Nephron progenitor cell (in vitro differentiated cells): ENCODE results near the gene PARVA.

Experiments used
- DNase-seq: peaks from one replicate; pipeline ENCODE4 v3.0.0; 2021
- H3K27ac Mint-ChIP-seq: 2 replicates; pipeline ENCODE4 v1.8.0; 2021; ENCODE audit warnings: mild to moderate bottlenecking, moderate library complexity, mixed read lengths
- H3K27me3 Mint-ChIP-seq: 2 replicates; pipeline ENCODE4 v1.8.0; 2021; ENCODE audit warnings: mild to moderate bottlenecking, low read depth, mixed read lengths; ENCODE audit not compliant: poor library complexity
- H3K36me3 Mint-ChIP-seq: 2 replicates; pipeline ENCODE4 v1.8.0; 2021; ENCODE audit warnings: low read depth, mixed read lengths
- H3K4me1 Mint-ChIP-seq: 2 replicates; pipeline ENCODE4 v1.8.0; 2021; ENCODE audit warnings: mixed read lengths
- H3K4me3 Mint-ChIP-seq: 2 replicates; pipeline ENCODE4 v1.8.0; 2021; ENCODE audit warnings: mild to moderate bottlenecking, moderate library complexity, mixed read lengths
- H3K9me3 Mint-ChIP-seq: 2 replicates; pipeline ENCODE4 v1.8.0; 2021; ENCODE audit warnings: mild to moderate bottlenecking, moderate library complexity, mixed read lengths
- TF ChIP-seq, protein P1 (sequence below): fragments of 200-600 bp; sonication (generic); IDR thresholded peaks from 2 replicates; pipeline ENCODE4 v1.5.0; 2021; ENCODE audit warnings: antibody characterized with exemption

The PARVA gene

GRCh38 chr11:12532580-12532979 is 155.2 kb downstream of the PARVA start:
- peaks cover 22% of the 10 kb centered on the region for H3K36me3 Mint-ChIP-seq
- no peak for DNase-seq
- H3K27me3 Mint-ChIP-seq = peaks cover 8% of the 10 kb centered on the region
- no peaks in the 10 kb centered on the region for H3K4me1 Mint-ChIP-seq
- H3K9me3 Mint-ChIP-seq = no peaks in the 10 kb centered on the region
- TF ChIP-seq, protein P1, sequence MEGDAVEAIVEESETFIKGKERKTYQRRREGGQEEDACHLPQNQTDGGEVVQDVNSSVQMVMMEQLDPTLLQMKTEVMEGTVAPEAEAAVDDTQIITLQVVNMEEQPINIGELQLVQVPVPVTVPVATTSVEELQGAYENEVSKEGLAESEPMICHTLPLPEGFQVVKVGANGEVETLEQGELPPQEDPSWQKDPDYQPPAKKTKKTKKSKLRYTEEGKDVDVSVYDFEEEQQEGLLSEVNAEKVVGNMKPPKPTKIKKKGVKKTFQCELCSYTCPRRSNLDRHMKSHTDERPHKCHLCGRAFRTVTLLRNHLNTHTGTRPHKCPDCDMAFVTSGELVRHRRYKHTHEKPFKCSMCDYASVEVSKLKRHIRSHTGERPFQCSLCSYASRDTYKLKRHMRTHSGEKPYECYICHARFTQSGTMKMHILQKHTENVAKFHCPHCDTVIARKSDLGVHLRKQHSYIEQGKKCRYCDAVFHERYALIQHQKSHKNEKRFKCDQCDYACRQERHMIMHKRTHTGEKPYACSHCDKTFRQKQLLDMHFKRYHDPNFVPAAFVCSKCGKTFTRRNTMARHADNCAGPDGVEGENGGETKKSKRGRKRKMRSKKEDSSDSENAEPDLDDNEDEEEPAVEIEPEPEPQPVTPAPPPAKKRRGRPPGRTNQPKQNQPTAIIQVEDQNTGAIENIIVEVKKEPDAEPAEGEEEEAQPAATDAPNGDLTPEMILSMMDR = no peak
- no peak overlapping the region for H3K4me3 Mint-ChIP-seq
- no peak overlapping the region for H3K27ac Mint-ChIP-seq

DNA sequence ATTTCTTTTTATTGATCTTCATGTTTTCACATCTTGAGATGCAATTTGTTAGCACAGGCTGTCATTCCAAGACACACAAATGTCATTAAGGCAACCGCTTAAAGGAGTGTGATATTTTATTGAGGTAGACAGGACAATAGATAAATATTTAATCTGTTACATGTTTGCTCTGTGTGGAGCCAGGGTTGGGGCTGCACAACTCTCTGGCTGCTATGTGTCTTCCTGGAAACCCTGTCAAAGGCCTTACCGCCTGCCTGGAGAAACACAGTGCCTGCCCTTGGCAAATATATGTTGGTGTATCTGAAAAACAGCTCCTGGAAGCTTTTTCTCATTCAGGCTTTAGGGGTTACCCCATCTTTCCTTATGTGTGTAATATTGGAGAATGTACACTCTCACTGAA is 157.2 kb downstream of the PARVA start:
- no peak overlapping the region for H3K4me3 Mint-ChIP-seq
- H3K27me3 Mint-ChIP-seq = peaks cover 8% of the 10 kb centered on the region
- peaks cover 5% of the 10 kb centered on the region for H3K4me1 Mint-ChIP-seq
- TF ChIP-seq, protein P1 = no peak
- DNase-seq = no peak
- peaks cover 13% of the 10 kb centered on the region for H3K36me3 Mint-ChIP-seq
- H3K27ac Mint-ChIP-seq = no peak overlapping the region
- H3K9me3 Mint-ChIP-seq = no peaks in the 10 kb centered on the region

- Mint-ChIP-seq H3K27ac (no peak overlapping the region), H3K4me3 (no peak overlapping the region), H3K4me1 (peaks cover 5% of the 10 kb centered on the region), H3K27me3 (peaks cover 5% of the 10 kb centered on the region), H3K9me3 (no peaks in the 10 kb centered on the region), H3K36me3 (peaks cover 13% of the 10 kb centered on the region)
- no peak for DNase-seq
- TF ChIP-seq, protein P1 = no peak
Measured at GRCh38 chr11:12535321-12535720, 157.9 kb downstream of the PARVA start.

- Mint-ChIP-seq H3K4me1 (peaks cover 5% of the 10 kb centered on the region), H3K9me3 (no peaks in the 10 kb centered on the region), H3K27me3 (peaks cover 5% of the 10 kb centered on the region), H3K36me3 (peaks cover 13% of the 10 kb centered on the region), H3K4me3 (no peak overlapping the region), H3K27ac (no peak overlapping the region)
- no peak for DNase-seq
- TF ChIP-seq, protein P1 = no peak
Measured at GRCh38 chr11:12536566-12536965, 159.2 kb downstream of the PARVA start.

DNA sequence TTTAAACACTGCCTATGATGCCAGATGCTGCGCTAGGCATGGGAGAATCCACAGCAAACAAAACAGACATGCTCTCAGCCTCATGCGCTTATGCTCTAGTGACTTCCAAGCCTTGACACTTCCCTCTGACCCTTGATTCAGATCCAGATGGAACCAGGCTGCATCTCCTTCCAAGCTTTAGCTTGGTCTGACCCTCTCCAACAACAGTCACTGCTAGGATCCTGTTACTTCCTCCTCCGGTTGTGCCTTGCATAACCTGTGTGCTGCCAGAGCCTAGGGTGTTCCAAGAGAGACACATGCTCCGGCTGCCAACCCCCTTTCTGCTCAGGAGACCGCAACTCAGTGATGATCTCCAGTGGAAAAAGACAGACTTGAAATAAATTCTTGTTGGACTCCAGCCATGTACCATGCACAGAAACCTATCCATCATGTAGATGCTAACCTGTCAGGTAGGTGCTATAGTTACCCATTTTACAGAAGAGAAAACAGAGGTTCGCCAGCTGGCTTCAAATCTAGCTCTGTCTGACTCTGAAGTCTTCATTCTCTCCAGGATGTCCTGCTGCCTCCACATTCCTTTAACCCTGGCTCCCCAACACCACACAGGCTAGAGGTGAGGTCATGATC is 160.5 kb downstream of the PARVA start:
- no peak overlapping the region for H3K4me3 Mint-ChIP-seq
- no peak for DNase-seq
- TF ChIP-seq, protein P1 = no peak
- H3K36me3 Mint-ChIP-seq = peaks cover 5% of the 10 kb centered on the region
- H3K9me3 Mint-ChIP-seq = no peaks in the 10 kb centered on the region
- peaks cover 5% of the 10 kb centered on the region for H3K27me3 Mint-ChIP-seq
- H3K4me1 Mint-ChIP-seq = peaks cover 5% of the 10 kb centered on the region
- no peak overlapping the region for H3K27ac Mint-ChIP-seq

DNA sequence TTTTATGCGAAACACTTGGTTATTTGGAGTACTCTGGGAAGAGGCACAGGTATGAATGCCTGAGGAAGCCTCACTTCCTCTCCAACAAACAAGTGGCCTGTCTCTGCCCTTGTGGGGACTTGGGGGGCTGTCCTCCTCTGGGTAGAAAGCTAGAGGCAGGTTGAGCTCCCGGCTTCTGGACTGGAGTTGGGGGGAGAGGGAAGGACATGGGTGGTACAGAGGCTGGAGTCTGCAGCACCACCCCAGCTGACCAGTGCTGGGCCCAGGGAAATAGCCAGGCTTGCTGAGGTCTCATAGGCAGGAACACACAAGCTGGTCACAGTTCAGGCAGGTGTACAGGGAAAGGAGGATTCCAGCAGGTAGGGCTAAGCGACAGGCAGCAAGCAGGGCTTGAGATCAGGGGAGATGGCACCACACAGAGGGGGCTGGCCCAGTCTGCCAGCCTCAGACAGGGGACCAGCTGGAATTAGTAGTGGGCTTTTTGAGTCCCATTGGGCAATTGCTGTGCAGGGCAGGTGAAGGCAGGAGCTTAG is 161.6 kb downstream of the PARVA start:
- Mint-ChIP-seq H3K9me3 (no peaks in the 10 kb centered on the region), H3K4me1 (peaks cover 5% of the 10 kb centered on the region), H3K27ac (no peak overlapping the region), H3K27me3 (peaks cover 5% of the 10 kb centered on the region), H3K36me3 (no peaks in the 10 kb centered on the region), H3K4me3 (no peak overlapping the region)
- TF ChIP-seq, protein P1 = no peak
- DNase-seq = no peak
